MM.1S (cell line): ENCODE results near the gene GCM1.

Experiments used
- EZH2 ChIP-seq: fragments of 300-600 bp; sonication (generic); optimal IDR thresholded peaks from 2 replicates; pipeline ENCODE3; 2017; ENCODE audit warnings: low read depth, mild to moderate bottlenecking, antibody characterized with exemption, low read length, mixed read lengths
- TF ChIP-seq, protein P1 (sequence below): fragments of 300-600 bp; sonication (generic); IDR thresholded peaks from 2 replicates; pipeline ENCODE4 v1.5.1; 2016; ENCODE audit warnings: antibody characterized with exemption, low read length, mixed read lengths

DNA sequence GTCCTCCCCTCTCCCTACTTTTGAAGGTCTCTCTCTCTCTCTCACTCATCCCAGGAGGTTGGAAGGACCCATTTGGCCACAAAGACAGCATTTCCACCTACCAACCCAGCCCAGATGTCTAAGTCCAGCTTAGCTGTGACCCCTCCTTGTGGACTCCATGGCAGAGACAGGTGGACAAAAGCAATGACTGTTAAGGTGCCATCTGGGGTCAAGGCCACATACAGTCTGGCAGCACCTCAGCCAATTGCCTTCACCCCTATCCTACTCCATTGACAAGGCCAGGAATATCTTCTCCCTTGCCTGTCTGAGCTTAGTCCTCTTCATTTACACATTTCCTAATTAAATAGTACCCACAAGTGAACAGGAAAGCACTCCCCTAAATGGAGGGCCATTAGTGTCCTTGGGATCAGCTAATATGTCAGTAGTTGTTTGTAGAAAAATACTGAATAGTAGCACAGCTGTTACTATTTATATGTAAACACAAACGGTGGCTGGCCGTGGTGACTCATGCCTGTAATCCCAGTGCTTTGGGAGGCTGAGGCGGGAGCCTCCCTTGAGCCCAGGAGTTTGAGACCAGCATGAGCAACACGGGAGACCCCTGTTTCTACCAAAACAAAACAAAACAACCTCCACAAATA is 28.8 kb downstream of the GCM1 start:
- TF ChIP-seq, protein P1, sequence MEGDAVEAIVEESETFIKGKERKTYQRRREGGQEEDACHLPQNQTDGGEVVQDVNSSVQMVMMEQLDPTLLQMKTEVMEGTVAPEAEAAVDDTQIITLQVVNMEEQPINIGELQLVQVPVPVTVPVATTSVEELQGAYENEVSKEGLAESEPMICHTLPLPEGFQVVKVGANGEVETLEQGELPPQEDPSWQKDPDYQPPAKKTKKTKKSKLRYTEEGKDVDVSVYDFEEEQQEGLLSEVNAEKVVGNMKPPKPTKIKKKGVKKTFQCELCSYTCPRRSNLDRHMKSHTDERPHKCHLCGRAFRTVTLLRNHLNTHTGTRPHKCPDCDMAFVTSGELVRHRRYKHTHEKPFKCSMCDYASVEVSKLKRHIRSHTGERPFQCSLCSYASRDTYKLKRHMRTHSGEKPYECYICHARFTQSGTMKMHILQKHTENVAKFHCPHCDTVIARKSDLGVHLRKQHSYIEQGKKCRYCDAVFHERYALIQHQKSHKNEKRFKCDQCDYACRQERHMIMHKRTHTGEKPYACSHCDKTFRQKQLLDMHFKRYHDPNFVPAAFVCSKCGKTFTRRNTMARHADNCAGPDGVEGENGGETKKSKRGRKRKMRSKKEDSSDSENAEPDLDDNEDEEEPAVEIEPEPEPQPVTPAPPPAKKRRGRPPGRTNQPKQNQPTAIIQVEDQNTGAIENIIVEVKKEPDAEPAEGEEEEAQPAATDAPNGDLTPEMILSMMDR: no peak
- TF ChIP-seq EZH2: no peak
